ENCODE measurements around the gene AFG3L2.

DNA sequence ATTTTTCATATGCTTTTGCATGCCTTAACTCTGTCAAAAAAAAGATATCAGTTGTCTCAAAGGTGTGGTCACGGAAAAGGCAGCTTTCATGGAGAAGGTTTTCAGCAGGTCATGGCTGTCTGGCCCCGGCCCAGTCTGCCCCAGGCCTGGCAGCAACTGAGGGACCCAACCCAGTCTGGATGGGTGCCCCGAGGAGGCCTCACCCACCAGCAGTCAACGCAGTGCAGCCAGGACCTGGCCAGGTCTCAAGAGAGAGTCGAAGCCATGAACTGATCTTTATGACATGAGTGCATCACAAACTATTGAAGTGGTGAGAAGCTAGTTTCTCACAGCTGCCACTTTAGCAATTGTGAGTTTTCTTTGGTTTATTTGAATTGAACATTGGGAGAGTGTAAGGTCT is 61.1 kb downstream of the AFG3L2 start:
- TF ChIP-seq POLR2A (IDR thresholded peaks at IDR 0.05) = no peak
- TF ChIP-seq, protein P1, sequence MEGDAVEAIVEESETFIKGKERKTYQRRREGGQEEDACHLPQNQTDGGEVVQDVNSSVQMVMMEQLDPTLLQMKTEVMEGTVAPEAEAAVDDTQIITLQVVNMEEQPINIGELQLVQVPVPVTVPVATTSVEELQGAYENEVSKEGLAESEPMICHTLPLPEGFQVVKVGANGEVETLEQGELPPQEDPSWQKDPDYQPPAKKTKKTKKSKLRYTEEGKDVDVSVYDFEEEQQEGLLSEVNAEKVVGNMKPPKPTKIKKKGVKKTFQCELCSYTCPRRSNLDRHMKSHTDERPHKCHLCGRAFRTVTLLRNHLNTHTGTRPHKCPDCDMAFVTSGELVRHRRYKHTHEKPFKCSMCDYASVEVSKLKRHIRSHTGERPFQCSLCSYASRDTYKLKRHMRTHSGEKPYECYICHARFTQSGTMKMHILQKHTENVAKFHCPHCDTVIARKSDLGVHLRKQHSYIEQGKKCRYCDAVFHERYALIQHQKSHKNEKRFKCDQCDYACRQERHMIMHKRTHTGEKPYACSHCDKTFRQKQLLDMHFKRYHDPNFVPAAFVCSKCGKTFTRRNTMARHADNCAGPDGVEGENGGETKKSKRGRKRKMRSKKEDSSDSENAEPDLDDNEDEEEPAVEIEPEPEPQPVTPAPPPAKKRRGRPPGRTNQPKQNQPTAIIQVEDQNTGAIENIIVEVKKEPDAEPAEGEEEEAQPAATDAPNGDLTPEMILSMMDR (IDR thresholded peaks at IDR 0.05) = no peak

Data from right lobe of liver (tissue), 4 donors.